GM12878 (cell line): ENCODE results near the gene PRKCE. TPM values are rescaled to one million over a fixed set of nuclear protein-coding genes. Genes with fewer than 3 reads are reported as not detected.

Experiments
- ATAC-seq: fragments of 200-7000 bp; cut with Tn5 transposase; 3 replicates; pipeline ENCODE4 v1.9.1; 2020; ENCODE audit warnings: mild to moderate bottlenecking, moderate library complexity
- BruUV-seq: library from RNA; stranded (reverse); fragments of 400-500 nt; replicated peaks from 2 replicates; lab custom pipeline; 2021; lab: Mats Ljungman, UMichigan
- CTCF ChIA-PET: fragments of 300-600 bp; sonication (Branson Sonifier 250); formaldehyde crosslinking; extraction: SDS; loops from one replicate; lab custom pipeline; 2021; ENCODE audit warnings: inconsistent platforms; lab: Yijun Ruan, JAX
- POLR2A ChIA-PET: fragments of 350-600 bp; formaldehyde crosslinking; extraction: SDS; loops from one replicate; lab custom pipeline; 2021; ENCODE audit warnings: inconsistent platforms; lab: Charles Lee
- RAD21 ChIA-PET: fragments of 300-600 bp; sonication (Branson Sonifier 250); formaldehyde crosslinking; loops from one replicate; lab custom pipeline; 2023; ENCODE audit warnings: antibody characterized with exemption; ENCODE audit not compliant: unreplicated experiment; lab: Charles Lee
- SMC1A ChIA-PET: fragments of 300-600 bp; sonication (Branson Sonifier 250); formaldehyde crosslinking; loops from one replicate; lab custom pipeline; 2023; ENCODE audit not compliant: unreplicated experiment, uncharacterized antibody; lab: Charles Lee
- DNase-seq: peaks from one replicate; pipeline ENCODE4 v3.0.0-alpha.2; 2011; ENCODE audit warnings: low read depth, low spot score
- FAIRE-seq: peaks from 3 replicates; lab custom pipeline; 2011; peaks lifted over from hg19 to GRCh38; lab: Jason Lieb, UNC
- H2AFZ ChIP-seq: 2 replicates; pipeline ENCODE4 v1.6.0; 2011; ENCODE audit warnings: low read depth, low read length, control low read depth; ENCODE audit not compliant: control insufficient read depth
- H3K27ac ChIP-seq: 2 replicates; pipeline ENCODE4 v1.5.1; 2011; ENCODE audit warnings: control low read depth; ENCODE audit not compliant: control insufficient read depth, insufficient read depth
- H3K27me3 ChIP-seq, 2 experiments: replicated peaks in 1 of 2; 2 replicates each; pipeline versions ENCODE4 v1.6.0 to v1.6.1; 2011; ENCODE audit warnings: low read length in 1 of 2; ENCODE audit not compliant: control insufficient read depth in 2 of 2, insufficient read depth in 2 of 2
- H3K36me3 ChIP-seq, 2 experiments: 2 replicates each; pipeline ENCODE4 v1.5.1; 2011; ENCODE audit warnings: low read length in 1 of 2; ENCODE audit not compliant: control insufficient read depth in 2 of 2, insufficient read depth in 2 of 2
- H3K4me1 ChIP-seq: 2 replicates; pipeline ENCODE4 v1.6.1; 2011; ENCODE audit warnings: mild to moderate bottlenecking, low read length, moderate library complexity, mixed read lengths; ENCODE audit not compliant: control insufficient read depth, insufficient read depth
- H3K4me2 ChIP-seq: 2 replicates; pipeline ENCODE4 v1.6.0; 2011; ENCODE audit warnings: control low read depth; ENCODE audit not compliant: control insufficient read depth, insufficient read depth
- H3K4me3 ChIP-seq: fragments of 200-600 bp; sonication (generic); 2 replicates; pipeline ENCODE4 v1.5.1; 2016
- H3K79me2 ChIP-seq: 2 replicates; pipeline ENCODE4 v1.6.0; 2011; ENCODE audit warnings: low read length; ENCODE audit not compliant: control insufficient read depth, insufficient read depth
- H3K9ac ChIP-seq: 2 replicates; pipeline ENCODE4 v1.8.0; 2011; ENCODE audit warnings: low read length, control low read depth, mixed read lengths; ENCODE audit not compliant: control insufficient read depth, insufficient read depth
- H3K9me3 ChIP-seq: replicated peaks from 3 replicates; pipeline ENCODE4 v1.5.1; 2011; ENCODE audit warnings: mild to moderate bottlenecking, low read length; ENCODE audit not compliant: control insufficient read depth, insufficient read depth
- H4K20me1 ChIP-seq: 2 replicates; pipeline ENCODE4 v1.6.0; 2011; ENCODE audit not compliant: control insufficient read depth, insufficient read depth
- HDAC6 ChIP-seq: fragments of 200-600 bp; sonication (generic); IDR thresholded peaks from one replicate; pipeline ENCODE4 v1.8.0; 2017; ENCODE audit warnings: antibody characterized with exemption; ENCODE audit not compliant: unreplicated experiment
- IKZF1 ChIP-seq: fragments of 450-650 bp; conservative IDR thresholded peaks from 2 replicates; pipeline ENCODE4 v1.6.1; 2017; ENCODE audit warnings: antibody characterized with exemption, mild to moderate bottlenecking
- IRF4 ChIP-seq: IDR thresholded peaks from 2 replicates; pipeline ENCODE4 v1.6.1; 2011; ENCODE audit warnings: low read depth, low read length
- KAT2A ChIP-seq: conservative IDR thresholded peaks from 2 replicates; pipeline ENCODE4 v1.6.1; 2011; ENCODE audit warnings: low read depth, low read length; ENCODE audit not compliant: control insufficient read depth
- SPI1 ChIP-seq: IDR thresholded peaks from 2 replicates; pipeline ENCODE4 v1.6.1; 2011; ENCODE audit warnings: low read depth, mild to moderate bottlenecking, low read length, moderate library complexity, borderline replicate concordance; ENCODE audit not compliant: insufficient read depth
- STAT3 ChIP-seq: IDR thresholded peaks from 2 replicates; pipeline ENCODE4 v1.6.1; 2011; ENCODE audit warnings: low read depth, low read length, improper control_type of control experiment
- TAF1 ChIP-seq: IDR thresholded peaks from 2 replicates; pipeline ENCODE4 v1.6.1; 2011; ENCODE audit warnings: mild to moderate bottlenecking, low read depth, low read length, borderline replicate concordance
- ZNF207 ChIP-seq: fragments of 450-650 bp; IDR thresholded peaks from 2 replicates; pipeline ENCODE4 v1.6.1; 2014; ENCODE audit warnings: antibody characterized with exemption, mild to moderate bottlenecking, borderline replicate concordance
- ZNF622 ChIP-seq: fragments of 450-650 bp; IDR thresholded peaks from 2 replicates; pipeline ENCODE4 v1.6.1; 2017; ENCODE audit warnings: mild to moderate bottlenecking, inconsistent platforms
- WGBS: methylation state at CpG from one replicate; pipeline ENCODE4 v1.1.6; 2016; ENCODE audit warnings: low lambda C conversion rate; ENCODE audit not compliant: insufficient replicate concordance, insufficient coverage; ENCODE audit errors: missing lambda C conversion rate; 5-methylcytosine and 5-hydroxymethylcytosine counted together
- in situ Hi-C: fragments of 300-500 bp; cut with MboI; formaldehyde crosslinking; loops from 9 replicates; pipeline ENCODE4 v1.14.3; 2018; ENCODE audit warnings: mixed read lengths
- intact Hi-C: fragments of 100-400 bp; cut with micrococcal nuclease; formaldehyde crosslinking; loops from one replicate; pipeline ENCODE4 v1.14.2; 2022; ENCODE audit not compliant: unreplicated experiment
- polyA plus RNA-seq, 11 experiments: library from polyadenylated mRNA; depleted of rRNA in 4 of 11; unstranded in 6 of 11; stranded (reverse) in 5 of 11; fragments of >200 nt; fragmentation: Nextera tagmentation in 4 of 11; fragmentation: Illumina TruSeq in 1 of 11; extraction: Ambion mirVana in 4 of 11; extraction: Trizol in 1 of 11; gene quantifications; 1 replicate in 1 of 11; 2 replicates in 10 of 11; pipeline versions ENCODE4 v1.2.1 to v1.2.3, GENCODE V29; 2011 to 2016; ENCODE audit warnings: inconsistent platforms in 2 of 11, missing spikeins in 2 of 11, low read depth in 1 of 11
- total RNA-seq, 4 experiments: library from RNA; depleted of rRNA in 3 of 4; stranded (reverse); fragments of >200 nt in 3 of 4; fragmentation: Illumina TruSeq in 1 of 4; extraction: Trizol in 1 of 4; gene quantifications; 2 replicates each; pipeline versions ENCODE4 v1.2.1 to v1.2.3, GENCODE V29; 2013 to 2021
- TF ChIP-seq, protein P1 (sequence below): fragments of 450-650 bp; IDR thresholded peaks from 2 replicates; pipeline ENCODE4 v1.6.1; 2016; ENCODE audit warnings: mild to moderate bottlenecking, moderate library complexity, borderline replicate concordance
- TF ChIP-seq, protein P2 (sequence below): fragments of 450-650 bp; IDR thresholded peaks from 2 replicates; pipeline ENCODE4 v1.6.1; 2016; ENCODE audit warnings: mild to moderate bottlenecking

Gene PRKCE
- total and polyA plus RNA-seq, 10 of the 15 experiments (the other 5 are each of a cell fraction or from before 2014, with no cell fraction given) = 2.6 to 28.2 (median 11.3) TPM

DNA sequence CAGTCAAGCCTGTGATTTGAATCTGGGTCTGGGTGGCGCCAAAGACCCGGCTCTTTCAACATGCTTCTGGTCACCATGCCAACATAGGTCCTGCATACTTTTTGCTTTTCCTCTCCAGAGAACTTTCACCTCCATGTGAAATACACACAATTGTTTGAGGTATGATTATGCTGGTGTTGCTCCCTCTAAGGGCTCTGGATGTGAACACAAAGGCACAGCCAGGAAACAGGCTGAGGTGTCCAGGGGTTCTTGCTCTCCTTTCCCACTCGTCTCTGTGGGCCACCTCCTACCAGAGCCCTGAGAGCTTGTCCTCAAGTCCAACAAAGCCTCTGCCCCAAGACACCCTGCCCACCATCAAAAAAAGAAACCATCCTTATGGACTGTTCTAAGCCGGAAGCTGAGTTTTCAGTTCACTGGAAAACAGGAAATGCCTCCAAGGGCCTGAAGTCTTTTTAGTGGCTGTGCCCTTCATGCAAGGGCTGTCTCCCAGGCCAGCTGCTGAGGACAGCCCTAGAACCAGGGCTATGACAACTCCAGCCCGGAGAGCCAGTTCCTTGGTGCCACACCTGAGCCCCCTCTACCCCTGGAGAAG lies 545.5 kb downstream of the PRKCE start (continued):
- TF ChIP-seq ZNF622 (no peak), STAT3 (no peak), HDAC6 (no peak), TAF1 (no peak), KAT2A (no peak)

DNA sequence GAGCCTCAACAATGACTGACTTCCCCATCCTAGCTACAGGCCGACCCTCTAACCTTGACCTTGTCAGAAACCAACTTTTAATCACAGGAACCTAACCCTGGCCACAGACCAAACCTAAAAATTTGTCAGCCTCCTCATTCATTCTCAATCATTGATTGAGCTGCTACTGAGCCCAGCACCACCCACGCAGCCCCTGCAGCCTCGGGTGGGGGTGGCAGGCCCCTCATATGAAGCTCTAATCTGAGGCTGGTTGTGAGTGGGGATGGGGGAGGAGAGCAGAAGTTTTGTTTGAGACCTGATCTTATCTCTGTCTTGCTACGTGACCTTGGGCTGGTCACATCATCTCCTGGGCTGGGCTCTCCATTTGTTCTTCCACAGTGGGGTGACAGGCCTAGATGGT lies 546.2 kb downstream of the PRKCE start:
- ATAC-seq = no peak
- RAD21 ChIA-PET = no interaction called here
- TF ChIP-seq IRF4 (no peak), HDAC6 (no peak), IKZF1 (no peak), ZNF207 (no peak), SPI1 (no peak)
- TF ChIP-seq, protein P1, sequence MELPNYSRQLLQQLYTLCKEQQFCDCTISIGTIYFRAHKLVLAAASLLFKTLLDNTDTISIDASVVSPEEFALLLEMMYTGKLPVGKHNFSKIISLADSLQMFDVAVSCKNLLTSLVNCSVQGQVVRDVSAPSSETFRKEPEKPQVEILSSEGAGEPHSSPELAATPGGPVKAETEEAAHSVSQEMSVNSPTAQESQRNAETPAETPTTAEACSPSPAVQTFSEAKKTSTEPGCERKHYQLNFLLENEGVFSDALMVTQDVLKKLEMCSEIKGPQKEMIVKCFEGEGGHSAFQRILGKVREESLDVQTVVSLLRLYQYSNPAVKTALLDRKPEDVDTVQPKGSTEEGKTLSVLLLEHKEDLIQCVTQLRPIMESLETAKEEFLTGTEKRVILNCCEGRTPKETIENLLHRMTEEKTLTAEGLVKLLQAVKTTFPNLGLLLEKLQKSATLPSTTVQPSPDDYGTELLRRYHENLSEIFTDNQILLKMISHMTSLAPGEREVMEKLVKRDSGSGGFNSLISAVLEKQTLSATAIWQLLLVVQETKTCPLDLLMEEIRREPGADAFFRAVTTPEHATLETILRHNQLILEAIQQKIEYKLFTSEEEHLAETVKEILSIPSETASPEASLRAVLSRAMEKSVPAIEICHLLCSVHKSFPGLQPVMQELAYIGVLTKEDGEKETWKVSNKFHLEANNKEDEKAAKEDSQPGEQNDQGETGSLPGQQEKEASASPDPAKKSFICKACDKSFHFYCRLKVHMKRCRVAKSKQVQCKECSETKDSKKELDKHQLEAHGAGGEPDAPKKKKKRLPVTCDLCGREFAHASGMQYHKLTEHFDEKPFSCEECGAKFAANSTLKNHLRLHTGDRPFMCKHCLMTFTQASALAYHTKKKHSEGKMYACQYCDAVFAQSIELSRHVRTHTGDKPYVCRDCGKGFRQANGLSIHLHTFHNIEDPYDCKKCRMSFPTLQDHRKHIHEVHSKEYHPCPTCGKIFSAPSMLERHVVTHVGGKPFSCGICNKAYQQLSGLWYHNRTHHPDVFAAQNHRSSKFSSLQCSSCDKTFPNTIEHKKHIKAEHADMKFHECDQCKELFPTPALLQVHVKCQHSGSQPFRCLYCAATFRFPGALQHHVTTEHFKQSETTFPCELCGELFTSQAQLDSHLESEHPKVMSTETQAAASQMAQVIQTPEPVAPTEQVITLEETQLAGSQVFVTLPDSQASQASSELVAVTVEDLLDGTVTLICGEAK = no peak
- TF ChIP-seq, protein P2, sequence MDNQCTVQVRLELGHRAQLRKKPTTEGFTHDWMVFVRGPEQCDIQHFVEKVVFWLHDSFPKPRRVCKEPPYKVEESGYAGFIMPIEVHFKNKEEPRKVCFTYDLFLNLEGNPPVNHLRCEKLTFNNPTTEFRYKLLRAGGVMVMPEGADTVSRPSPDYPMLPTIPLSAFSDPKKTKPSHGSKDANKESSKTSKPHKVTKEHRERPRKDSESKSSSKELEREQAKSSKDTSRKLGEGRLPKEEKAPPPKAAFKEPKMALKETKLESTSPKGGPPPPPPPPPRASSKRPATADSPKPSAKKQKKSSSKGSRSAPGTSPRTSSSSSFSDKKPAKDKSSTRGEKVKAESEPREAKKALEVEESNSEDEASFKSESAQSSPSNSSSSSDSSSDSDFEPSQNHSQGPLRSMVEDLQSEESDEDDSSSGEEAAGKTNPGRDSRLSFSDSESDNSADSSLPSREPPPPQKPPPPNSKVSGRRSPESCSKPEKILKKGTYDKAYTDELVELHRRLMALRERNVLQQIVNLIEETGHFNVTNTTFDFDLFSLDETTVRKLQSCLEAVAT = no peak
- TF ChIP-seq, all 136 proteins: peak for 0
- Histone ChIP-seq H2AFZ (no peak overlapping the region), H3K9ac (no peak overlapping the region), H3K4me1 (peaks cover 3% of the 10 kb centered on the region), H3K79me2 (no peaks in the 10 kb centered on the region), H3K4me3 (no peak overlapping the region), H3K36me3 (no peaks in the 10 kb centered on the region), H4K20me1 (no peaks in the 10 kb centered on the region), H3K27me3 (no peaks in the 10 kb centered on the region), H3K9me3 (no peaks in the 10 kb centered on the region; the same call in 2 of the 3 replicates), H3K27ac (no peak overlapping the region), H3K4me2 (no peak overlapping the region)
- POLR2A ChIA-PET = no interaction called here
- SMC1A ChIA-PET = no interaction called here
- in situ Hi-C loops (no loop called here), intact Hi-C loops (no loop called here)
- no TSS peak for BruUV-seq
- DNase-seq = no peak
- no peak for FAIRE-seq
- CTCF ChIA-PET = no interaction called here
- WGBS = 58% methylated on average over 4 of the region's 4 CpGs
